NK-92 (cell line): ENCODE measurements around the gene LDLRAD4.

Experiments
- DNase-seq: peaks from one replicate; lab custom pipeline; 2025; ENCODE audit not compliant: unreplicated experiment; lab: John Stamatoyannopoulos, UW

LDLRAD4 gene

GRCh38 chr18:13218368-13218991, at the start of gene LDLRAD4:
LDLRAD4 (plus strand) TSS chr18:13218760.
- DNase-seq: no peak

GRCh38 chr18:13173578-13174145, 44.9 kb upstream of the LDLRAD4 start:
- DNase-seq: no peak

GRCh38 chr18:13175266-13175665, 43.3 kb upstream of the LDLRAD4 start:
- no peak for DNase-seq

GRCh38 chr18:13175754-13176210, 42.8 kb upstream of the LDLRAD4 start:
- no peak for DNase-seq

- DNase-seq: no peak
Observed at GRCh38 chr18:13176847-13177246, 41.7 kb upstream of the LDLRAD4 start.

- DNase-seq: no peak
Observed at GRCh38 chr18:13178197-13178596, 40.4 kb upstream of the LDLRAD4 start.

- DNase-seq: no peak
Observed at GRCh38 chr18:13178976-13179375, 39.6 kb upstream of the LDLRAD4 start.

GRCh38 chr18:13179566-13180113, 38.9 kb upstream of the LDLRAD4 start:
- DNase-seq: no peak

GRCh38 chr18:13180614-13181375, 37.8 kb upstream of the LDLRAD4 start:
- no peak for DNase-seq

GRCh38 chr18:13181765-13182164, 36.8 kb upstream of the LDLRAD4 start:
- no peak for DNase-seq

- no peak for DNase-seq
Observed at GRCh38 chr18:13183359-13183758, 35.2 kb upstream of the LDLRAD4 start.

GRCh38 chr18:13183790-13184189, 34.8 kb upstream of the LDLRAD4 start:
- DNase-seq: no peak

- no peak for DNase-seq
Observed at GRCh38 chr18:13184396-13184795, 34.2 kb upstream of the LDLRAD4 start.

- DNase-seq: no peak
Observed at GRCh38 chr18:13185675-13186198, 32.8 kb upstream of the LDLRAD4 start.

GRCh38 chr18:13186687-13187086, 31.9 kb upstream of the LDLRAD4 start:
- no peak for DNase-seq

GRCh38 chr18:13187498-13187897, 31.1 kb upstream of the LDLRAD4 start:
- no peak for DNase-seq

GRCh38 chr18:13191031-13191430, 27.5 kb upstream of the LDLRAD4 start:
- no peak for DNase-seq

GRCh38 chr18:13191779-13192178, 26.8 kb upstream of the LDLRAD4 start:
- DNase-seq: no peak

- no peak for DNase-seq
Observed at GRCh38 chr18:13192970-13193369, 25.6 kb upstream of the LDLRAD4 start.

- DNase-seq: no peak
Observed at GRCh38 chr18:13194239-13194638, 24.3 kb upstream of the LDLRAD4 start.

GRCh38 chr18:13198701-13199100, 19.9 kb upstream of the LDLRAD4 start:
- DNase-seq: no peak

GRCh38 chr18:13199169-13199568, 19.4 kb upstream of the LDLRAD4 start:
- no peak for DNase-seq
